Peyer's patch (tissue), 4 donors: ENCODE results near the gene AMZ1. TPM values are rescaled to one million over a fixed set of nuclear protein-coding genes. Genes with fewer than 3 reads are reported as not detected.

ENCODE experiments used
- DNase-seq, 3 donors: peaks; one replicate each; pipeline ENCODE4 v3.0.0-alpha.2; 2017 to 2019
- H3K27ac ChIP-seq, 4 donors: fragments of 200-600 bp; sonication (generic); one replicate each; pipeline ENCODE4 v1.5.1; 2016 to 2019
- H3K27me3 ChIP-seq, 2 donors: fragments of 200-600 bp; sonication (generic); one replicate each; pipeline ENCODE4 v1.5.1; 2019
- H3K36me3 ChIP-seq, 3 donors: fragments of 200-600 bp; sonication (generic); one replicate each; pipeline ENCODE4 v1.5.1; 2016 to 2019
- H3K4me1 ChIP-seq, 4 donors: fragments of 200-600 bp; sonication (generic); one replicate each; pipeline ENCODE4 v1.5.1; 2016 to 2019
- H3K4me3 ChIP-seq, 4 donors: fragments of 200-600 bp; sonication (generic); 1 replicate in 3 of 4; 2 replicates in 1 of 4; pipeline ENCODE4 v1.5.1; 2016 to 2019; ENCODE audit warnings: mild to moderate bottlenecking in 1 of 4
- H3K9me3 ChIP-seq, 4 donors: fragments of 200-600 bp; sonication (generic); one replicate each; pipeline ENCODE4 v1.5.1; 2016 to 2019; ENCODE audit warnings: mild to moderate bottlenecking in 1 of 4
- CTCF ChIP-seq, 6 experiments: fragments of 450-650 bp in 4 of 6; fragments of 200-600 bp in 2 of 6; sonication (generic) in 1 of 6; IDR thresholded peaks; one replicate each; pipeline ENCODE4 v1.5.1; 2017 to 2019; ENCODE audit warnings: antibody characterized with exemption in 6 of 6, mild to moderate bottlenecking in 3 of 6, moderate library complexity in 1 of 6
- POLR2A ChIP-seq, 2 donors: fragments of 450-650 bp; IDR thresholded peaks; one replicate each; pipeline ENCODE4 v1.5.1; 2017; ENCODE audit warnings: antibody characterized with exemption in 2 of 2, mild to moderate bottlenecking in 2 of 2, moderate library complexity in 2 of 2
- total RNA-seq, 4 donors: library from RNA; depleted of rRNA; stranded (reverse); fragments of >200 nt; gene quantifications; one replicate each; pipeline ENCODE4 v1.1.0, GENCODE V29; 2016

Gene AMZ1
- total RNA-seq, 4 donors from 2014 or later = 0.67 TPM; not detected in 3

GRCh38 chr7:2717293-2718261 lies 29.6 kb downstream of the AMZ1 start:
- TF ChIP-seq POLR2A (IDR thresholded peaks at IDR 0.05) (no peak), CTCF (IDR thresholded peaks at IDR 0.05) (no peak)
- H3K27ac ChIP-seq = peak overlapping the region in 2 of 4 donors; percentile 25 to 56
- peak overlapping the region in 1 of 4 donors; percentile 3 for H3K4me3 ChIP-seq
- H3K9me3 ChIP-seq = no peaks in the 10 kb centered on the region
- H3K4me1 ChIP-seq = peaks cover 0 to 21% (median 3%) of the 10 kb centered on the region in 4 donors
- H3K36me3 ChIP-seq = peaks cover 0 to 6% (median 0%) of the 10 kb centered on the region in 3 donors
- peak; percentile 49 to 74 (median 70) for DNase-seq
- H3K27me3 ChIP-seq = no peaks in the 10 kb centered on the region

GRCh38 chr7:2718296-2718965 lies 30.4 kb downstream of the AMZ1 start:
- no peak for DNase-seq
- Histone ChIP-seq H3K9me3 (no peaks in the 10 kb centered on the region), H3K27me3 (no peaks in the 10 kb centered on the region), H3K4me1 (peaks cover 0 to 21% (median 3%) of the 10 kb centered on the region in 4 donors), H3K27ac (peak overlapping the region in 2 of 4 donors; percentile 25 to 56), H3K36me3 (peaks cover 0 to 6% (median 0%) of the 10 kb centered on the region in 3 donors), H3K4me3 (no peak overlapping the region)
- TF ChIP-seq CTCF (IDR thresholded peaks at IDR 0.05) (no peak), POLR2A (IDR thresholded peaks at IDR 0.05) (no peak)

GRCh38 chr7:2719007-2719406 lies 31.0 kb downstream of the AMZ1 start:
- Histone ChIP-seq H3K36me3 (peaks cover 0 to 6% (median 0%) of the 10 kb centered on the region in 3 donors), H3K4me3 (no peak overlapping the region), H3K27me3 (no peaks in the 10 kb centered on the region), H3K9me3 (no peaks in the 10 kb centered on the region), H3K4me1 (peaks cover 0 to 21% (median 3%) of the 10 kb centered on the region in 4 donors), H3K27ac (no peak overlapping the region)
- DNase-seq = peak in 2 of 3 donors; percentile 65 to 72
- TF ChIP-seq POLR2A (IDR thresholded peaks at IDR 0.05) (no peak), CTCF (IDR thresholded peaks at IDR 0.05) (peak; percentile 26 to 54 (median 30))

- Histone ChIP-seq H3K9me3 (no peaks in the 10 kb centered on the region), H3K36me3 (peaks cover 0 to 6% (median 0%) of the 10 kb centered on the region in 3 donors), H3K27me3 (no peaks in the 10 kb centered on the region), H3K4me3 (no peak overlapping the region), H3K4me1 (peaks cover 0 to 21% (median 3%) of the 10 kb centered on the region in 4 donors), H3K27ac (no peak overlapping the region)
- TF ChIP-seq CTCF (IDR thresholded peaks at IDR 0.05) = no peak
- no peak for TF ChIP-seq POLR2A (IDR thresholded peaks at IDR 0.05)
- no peak for DNase-seq
Observed at GRCh38 chr7:2720024-2720423, 32.0 kb downstream of the AMZ1 start.

GRCh38 chr7:2721842-2722241 lies 33.8 kb downstream of the AMZ1 start:
- Histone ChIP-seq H3K27me3 (no peaks in the 10 kb centered on the region), H3K27ac (no peak overlapping the region), H3K9me3 (no peaks in the 10 kb centered on the region), H3K4me1 (peaks cover 0 to 16% (median 2%) of the 10 kb centered on the region in 4 donors), H3K4me3 (no peak overlapping the region), H3K36me3 (peaks cover 0 to 6% (median 0%) of the 10 kb centered on the region in 3 donors)
- no peak for DNase-seq
- TF ChIP-seq CTCF (IDR thresholded peaks at IDR 0.05) = no peak
- no peak for TF ChIP-seq POLR2A (IDR thresholded peaks at IDR 0.05)
